HEK293T (cell line): Measurements from ENCODE around the gene PTGR1.

Source experiments
- BHLHE40 ChIP-seq: fragments of 450-650 bp; IDR thresholded peaks from 2 replicates; pipeline ENCODE4 v1.6.1; 2016; ENCODE audit warnings: mild to moderate bottlenecking, moderate library complexity, borderline replicate concordance
- FOXM1 ChIP-seq: fragments of 450-650 bp; IDR thresholded peaks from 2 replicates; pipeline ENCODE4 v1.6.1; 2017; ENCODE audit warnings: mild to moderate bottlenecking, borderline replicate concordance

DNA sequence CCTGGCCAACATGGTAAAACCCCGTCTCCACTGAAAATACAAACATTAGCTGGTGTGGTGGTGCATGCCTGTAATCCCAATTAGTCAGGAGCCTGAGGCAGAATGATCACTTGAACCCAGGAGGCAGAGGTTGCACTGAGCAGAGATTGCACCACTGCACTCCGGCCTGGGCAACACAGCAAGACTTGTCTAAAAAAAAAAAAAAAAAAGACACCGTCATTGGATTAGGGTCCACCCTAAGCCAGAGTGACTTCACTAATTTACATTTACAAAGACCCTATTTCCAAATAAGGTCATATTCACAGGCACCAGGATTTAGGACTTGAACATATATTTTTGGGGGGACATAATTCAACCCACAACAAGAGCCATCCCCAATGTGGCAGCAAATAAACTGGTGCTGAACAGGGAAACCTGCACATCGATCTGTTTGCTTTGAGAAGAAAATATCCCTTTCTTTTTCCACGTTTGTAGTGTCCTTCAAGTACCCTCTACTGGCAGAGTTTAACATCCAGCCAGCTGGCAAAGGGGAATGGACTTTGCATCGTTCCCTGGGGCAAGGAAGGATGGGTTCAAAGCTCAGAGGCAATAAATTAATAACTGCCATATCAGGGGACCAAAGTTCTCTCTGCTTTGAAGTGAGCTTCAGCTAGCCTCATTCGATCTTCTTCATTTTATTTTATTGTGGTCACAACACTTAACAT lies 28.0 kb upstream of the PTGR1 start:
- TF ChIP-seq FOXM1 (no peak), BHLHE40 (no peak)
